Measurements from ENCODE around the gene UBE3D. TPM values are rescaled to one million over a fixed set of nuclear protein-coding genes. Genes with fewer than 3 reads are reported as not detected.

The UBE3D gene
- total RNA-seq, 2 experiments from 2014 or later, result 4.1 to 4.2 TPM

GRCh38 chr6:82904257-82904656 lies 161.4 kb downstream of the UBE3D start:
- H3K9me3 Mint-ChIP-seq, result no peaks in the 10 kb centered on the region
- no peak for ATAC-seq (ENCODE audit: poor library complexity)
- no peaks in the 10 kb centered on the region for H3K27me3 ChIP-seq (ENCODE audit: control insufficient read depth in 1 of 2, insufficient read depth in 2 of 2, low read length in 2 of 2)
- no peak for DNase-seq
- H3K9me3 ChIP-seq (ENCODE audit: control insufficient read depth in 1 of 2, insufficient read depth in 1 of 2, low read length in 2 of 2), result no peaks in the 10 kb centered on the region
- CTCF ChIA-PET, result no interaction called here
- no peaks in the 10 kb centered on the region for H3K4me1 ChIP-seq (ENCODE audit: insufficient read depth, low read length)
- POLR2A ChIA-PET, result no interaction called here
- H3K27me3 Mint-ChIP-seq, result no peaks in the 10 kb centered on the region
- no peaks in the 10 kb centered on the region for H3K4me1 Mint-ChIP-seq (ENCODE audit: low read depth)
- H3K27ac Mint-ChIP-seq, result no peak overlapping the region
- H3K4me3 Mint-ChIP-seq, result no peak overlapping the region
- H3K36me3 ChIP-seq (ENCODE audit: insufficient read depth, low read length), result no peaks in the 10 kb centered on the region
- no peak for TF ChIP-seq CTCF (IDR thresholded peaks at IDR 0.05)
- intact Hi-C loops (cut with DNase I, micrococcal nuclease), result no loop called here
- no peak overlapping the region for H3K4me3 ChIP-seq (ENCODE audit: low read length)
- no peak overlapping the region for H3K27ac ChIP-seq (ENCODE audit: low read depth in 1 of 2, low read length in 2 of 2)
- H3K36me3 Mint-ChIP-seq (ENCODE audit: low read depth), result peaks cover 16% of the 10 kb centered on the region

GRCh38 chr6:82902290-82902689 lies 163.4 kb downstream of the UBE3D start:
- Mint-ChIP-seq H3K27me3 (no peaks in the 10 kb centered on the region), H3K4me3 (no peak overlapping the region), H3K27ac (no peak overlapping the region), H3K9me3 (no peaks in the 10 kb centered on the region), H3K4me1 (ENCODE audit: low read depth) (no peaks in the 10 kb centered on the region), H3K36me3 (ENCODE audit: low read depth) (peaks cover 24% of the 10 kb centered on the region)
- no peaks in the 10 kb centered on the region for H3K9me3 ChIP-seq (ENCODE audit: control insufficient read depth in 1 of 2, insufficient read depth in 1 of 2, low read length in 2 of 2)
- ChIA-PET CTCF (no interaction called here), POLR2A (no interaction called here)
- DNase-seq (no peak), ATAC-seq (ENCODE audit: poor library complexity) (no peak)
- no peak overlapping the region for H3K4me3 ChIP-seq (ENCODE audit: low read length)
- H3K4me1 ChIP-seq (ENCODE audit: insufficient read depth, low read length), result no peaks in the 10 kb centered on the region
- no peak overlapping the region for H3K27ac ChIP-seq (ENCODE audit: low read depth in 1 of 2, low read length in 2 of 2)
- H3K27me3 ChIP-seq (ENCODE audit: control insufficient read depth in 1 of 2, insufficient read depth in 2 of 2, low read length in 2 of 2), result no peaks in the 10 kb centered on the region
- intact Hi-C loops (cut with DNase I, micrococcal nuclease), result no loop called here
- H3K36me3 ChIP-seq (ENCODE audit: insufficient read depth, low read length), result no peaks in the 10 kb centered on the region
- no peak for TF ChIP-seq CTCF (IDR thresholded peaks at IDR 0.05)

- no peaks in the 10 kb centered on the region for H3K36me3 ChIP-seq (ENCODE audit: insufficient read depth, low read length)
- no peak overlapping the region for H3K4me3 ChIP-seq (ENCODE audit: low read length)
- Mint-ChIP-seq H3K9me3 (no peaks in the 10 kb centered on the region), H3K36me3 (ENCODE audit: low read depth) (peaks cover 42% of the 10 kb centered on the region), H3K27me3 (no peaks in the 10 kb centered on the region), H3K4me3 (no peak overlapping the region), H3K27ac (no peak overlapping the region), H3K4me1 (ENCODE audit: low read depth) (no peaks in the 10 kb centered on the region)
- intact Hi-C loops (cut with DNase I, micrococcal nuclease), result no loop called here
- H3K27me3 ChIP-seq (ENCODE audit: control insufficient read depth in 1 of 2, insufficient read depth in 2 of 2, low read length in 2 of 2), result no peaks in the 10 kb centered on the region
- no peak overlapping the region for H3K27ac ChIP-seq (ENCODE audit: low read depth in 1 of 2, low read length in 2 of 2)
- H3K9me3 ChIP-seq (ENCODE audit: control insufficient read depth in 1 of 2, insufficient read depth in 1 of 2, low read length in 2 of 2), result no peaks in the 10 kb centered on the region
- DNase-seq (no peak), ATAC-seq (ENCODE audit: poor library complexity) (no peak)
- ChIA-PET POLR2A (no interaction called here), CTCF (no interaction called here)
- no peaks in the 10 kb centered on the region for H3K4me1 ChIP-seq (ENCODE audit: insufficient read depth, low read length)
- no peak for TF ChIP-seq CTCF (IDR thresholded peaks at IDR 0.05)
Measured at GRCh38 chr6:82894653-82895259, 170.9 kb downstream of the UBE3D start.

All from CD4-positive, alpha-beta T cell (primary cell).